Mammary epithelial cell (primary cell): ENCODE results near the gene CDH6.

Experiments
- EZH2 ChIP-seq: IDR thresholded peaks from 2 replicates; pipeline ENCODE4 v1.6.1; 2012; ENCODE audit warnings: low read length, inconsistent platforms, borderline replicate concordance
- TF ChIP-seq, protein P1 (sequence below), 2 donors: IDR thresholded peaks in 1 of 2; conservative IDR thresholded peaks in 1 of 2; 2 replicates each; pipeline ENCODE4 v1.5.1; 2011 to 2012; ENCODE audit warnings: inconsistent platforms in 2 of 2, low read length in 2 of 2, mild to moderate bottlenecking in 2 of 2, control low read depth in 1 of 2, low read depth in 1 of 2; ENCODE audit not compliant: insufficient read depth in 1 of 2; ENCODE audit errors: extremely low read depth in 1 of 2

DNA sequence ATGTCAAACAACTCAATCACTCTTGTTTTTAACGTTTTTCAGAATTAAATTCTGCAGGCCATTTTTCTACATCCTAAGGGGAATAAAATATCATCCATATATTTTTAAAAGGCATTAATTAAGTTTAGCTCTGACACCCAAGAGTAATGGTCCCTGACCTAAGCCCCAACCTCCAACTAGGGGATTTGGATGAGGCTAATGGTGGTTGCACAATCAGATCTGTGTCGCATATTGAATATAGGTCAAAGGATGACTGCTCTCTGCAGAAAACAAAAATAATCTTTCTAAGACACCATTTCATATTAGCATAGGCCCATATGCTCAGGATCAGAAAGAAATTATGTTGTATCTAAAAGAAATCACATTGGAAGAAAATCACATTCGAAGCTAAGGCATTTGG, 20.7 kb downstream of the CDH6 start:
- TF ChIP-seq EZH2, result no peak
- TF ChIP-seq, protein P1, sequence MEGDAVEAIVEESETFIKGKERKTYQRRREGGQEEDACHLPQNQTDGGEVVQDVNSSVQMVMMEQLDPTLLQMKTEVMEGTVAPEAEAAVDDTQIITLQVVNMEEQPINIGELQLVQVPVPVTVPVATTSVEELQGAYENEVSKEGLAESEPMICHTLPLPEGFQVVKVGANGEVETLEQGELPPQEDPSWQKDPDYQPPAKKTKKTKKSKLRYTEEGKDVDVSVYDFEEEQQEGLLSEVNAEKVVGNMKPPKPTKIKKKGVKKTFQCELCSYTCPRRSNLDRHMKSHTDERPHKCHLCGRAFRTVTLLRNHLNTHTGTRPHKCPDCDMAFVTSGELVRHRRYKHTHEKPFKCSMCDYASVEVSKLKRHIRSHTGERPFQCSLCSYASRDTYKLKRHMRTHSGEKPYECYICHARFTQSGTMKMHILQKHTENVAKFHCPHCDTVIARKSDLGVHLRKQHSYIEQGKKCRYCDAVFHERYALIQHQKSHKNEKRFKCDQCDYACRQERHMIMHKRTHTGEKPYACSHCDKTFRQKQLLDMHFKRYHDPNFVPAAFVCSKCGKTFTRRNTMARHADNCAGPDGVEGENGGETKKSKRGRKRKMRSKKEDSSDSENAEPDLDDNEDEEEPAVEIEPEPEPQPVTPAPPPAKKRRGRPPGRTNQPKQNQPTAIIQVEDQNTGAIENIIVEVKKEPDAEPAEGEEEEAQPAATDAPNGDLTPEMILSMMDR (conservative IDR thresholded peaks at IDR 0.05 in 1 of 2, IDR thresholded peaks at IDR 0.05 in 1 of 2; ENCODE audit: extremely low read depth in 1 of 2, insufficient read depth in 1 of 2, low read depth in 1 of 2, low read length in 2 of 2), result no peak
